Sigmoid colon (tissue), 4 donors: Measurements from ENCODE around the gene GPANK1.

Experiments
- POLR2A ChIP-seq, 2 donors: fragments of 450-650 bp; IDR thresholded peaks; one replicate each; pipeline ENCODE4 v1.6.1; 2016; ENCODE audit warnings: antibody characterized with exemption in 2 of 2, mild to moderate bottlenecking in 2 of 2, moderate library complexity in 2 of 2
- POLR2AphosphoS5 ChIP-seq, 4 donors: sonication (generic); formaldehyde crosslinking; IDR thresholded peaks; one replicate each; pipeline ENCODE4 v1.6.1; 2017; ENCODE audit warnings: antibody characterized with exemption in 4 of 4
- TF ChIP-seq, protein P1 (sequence below), 4 experiments: fragments of 450-650 bp in 3 of 4; fragments of 200-600 bp in 1 of 4; IDR thresholded peaks; one replicate each; pipeline ENCODE4 v1.5.1; 2016 to 2019; ENCODE audit warnings: antibody characterized with exemption in 4 of 4, mild to moderate bottlenecking in 3 of 4, moderate library complexity in 2 of 4

DNA sequence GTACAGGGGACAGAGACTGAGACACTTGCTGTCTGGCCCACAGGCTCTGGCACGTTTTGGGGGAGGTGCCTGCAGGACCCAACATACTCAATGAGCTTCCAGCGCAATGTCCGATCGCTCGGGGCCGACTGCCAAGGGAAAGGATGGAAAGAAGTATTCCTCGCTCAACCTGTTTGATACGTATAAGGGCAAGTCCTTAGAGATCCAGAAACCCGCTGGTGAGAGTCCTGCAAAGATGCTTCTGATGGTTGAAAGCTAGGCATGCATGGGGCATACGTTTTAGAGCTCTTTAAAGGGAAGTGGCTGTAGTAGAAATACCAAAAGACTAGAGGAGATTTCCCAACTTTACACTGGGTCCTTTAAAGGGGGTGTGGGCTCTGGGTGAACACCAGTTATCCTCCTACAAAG is 42.1 kb downstream of the GPANK1 start:
- TF ChIP-seq POLR2AphosphoS5 (IDR thresholded peaks at IDR 0.05) = no peak
- no peak for TF ChIP-seq POLR2A (IDR thresholded peaks at IDR 0.05)
- TF ChIP-seq, protein P1, sequence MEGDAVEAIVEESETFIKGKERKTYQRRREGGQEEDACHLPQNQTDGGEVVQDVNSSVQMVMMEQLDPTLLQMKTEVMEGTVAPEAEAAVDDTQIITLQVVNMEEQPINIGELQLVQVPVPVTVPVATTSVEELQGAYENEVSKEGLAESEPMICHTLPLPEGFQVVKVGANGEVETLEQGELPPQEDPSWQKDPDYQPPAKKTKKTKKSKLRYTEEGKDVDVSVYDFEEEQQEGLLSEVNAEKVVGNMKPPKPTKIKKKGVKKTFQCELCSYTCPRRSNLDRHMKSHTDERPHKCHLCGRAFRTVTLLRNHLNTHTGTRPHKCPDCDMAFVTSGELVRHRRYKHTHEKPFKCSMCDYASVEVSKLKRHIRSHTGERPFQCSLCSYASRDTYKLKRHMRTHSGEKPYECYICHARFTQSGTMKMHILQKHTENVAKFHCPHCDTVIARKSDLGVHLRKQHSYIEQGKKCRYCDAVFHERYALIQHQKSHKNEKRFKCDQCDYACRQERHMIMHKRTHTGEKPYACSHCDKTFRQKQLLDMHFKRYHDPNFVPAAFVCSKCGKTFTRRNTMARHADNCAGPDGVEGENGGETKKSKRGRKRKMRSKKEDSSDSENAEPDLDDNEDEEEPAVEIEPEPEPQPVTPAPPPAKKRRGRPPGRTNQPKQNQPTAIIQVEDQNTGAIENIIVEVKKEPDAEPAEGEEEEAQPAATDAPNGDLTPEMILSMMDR (IDR thresholded peaks at IDR 0.05) = no peak
